Progenitor cell of endocrine pancreas (in vitro differentiated cells): ENCODE measurements around the gene CADM1. TPM values are rescaled to one million over a fixed set of nuclear protein-coding genes. Genes with fewer than 3 reads are reported as not detected.

Experiments
- DNase-seq: peaks from one replicate; pipeline ENCODE4 v3.0.0; 2021; ENCODE audit warnings: low spot score; ENCODE audit not compliant: unreplicated experiment
- H3K27ac Mint-ChIP-seq: 2 replicates; pipeline ENCODE4 v1.8.0; 2021; ENCODE audit warnings: mild to moderate bottlenecking, moderate library complexity, mixed read lengths
- H3K27me3 Mint-ChIP-seq: 2 replicates; pipeline ENCODE4 v1.8.0; 2021; ENCODE audit warnings: mixed read lengths
- H3K36me3 Mint-ChIP-seq: 2 replicates; pipeline ENCODE4 v1.8.0; 2022; ENCODE audit warnings: mixed read lengths; ENCODE audit not compliant: insufficient read depth
- H3K4me1 Mint-ChIP-seq: 2 replicates; pipeline ENCODE4 v1.8.0; 2021; ENCODE audit warnings: low read depth, mixed read lengths
- H3K4me3 Mint-ChIP-seq: 2 replicates; pipeline ENCODE4 v1.8.0; 2021; ENCODE audit warnings: low read depth, mild to moderate bottlenecking, moderate library complexity, mixed read lengths
- H3K9me3 Mint-ChIP-seq: 2 replicates; pipeline ENCODE4 v1.8.0; 2021; ENCODE audit warnings: low read depth, mixed read lengths
- total RNA-seq: library from RNA; stranded (reverse); gene quantifications from 2 replicates; pipeline ENCODE4 v1.2.1, GENCODE V29; 2021
- TF ChIP-seq, protein P1 (sequence below): fragments of 200-600 bp; sonication (generic); IDR thresholded peaks from one replicate; pipeline ENCODE4 v1.5.0; 2021; ENCODE audit warnings: antibody characterized with exemption, mild to moderate bottlenecking; ENCODE audit not compliant: unreplicated experiment

CADM1 gene
- total RNA-seq, 1 donor from 2014 or later: 147 TPM

DNA sequence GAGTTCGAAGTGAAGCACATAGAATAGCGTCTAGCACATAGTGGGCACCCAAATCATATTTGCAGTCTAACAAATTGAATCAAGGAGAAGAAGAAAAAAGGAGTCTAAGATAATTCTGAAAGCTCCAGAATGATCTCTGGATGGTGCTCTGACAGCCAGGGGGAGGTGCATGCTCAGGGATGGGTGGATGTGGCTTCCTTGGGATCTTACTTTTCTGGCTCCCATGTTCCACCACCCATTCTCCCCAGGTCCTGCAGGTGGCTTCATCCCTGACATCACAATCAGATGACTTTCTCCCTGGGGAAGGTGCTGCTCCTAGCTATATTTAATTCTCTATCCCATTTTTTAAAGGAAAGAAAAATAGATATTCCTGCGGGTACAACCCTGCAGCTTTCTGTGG lies 381.9 kb downstream of the CADM1 start:
- H3K27me3 Mint-ChIP-seq: peaks cover 19% of the 10 kb centered on the region
- H3K9me3 Mint-ChIP-seq: peaks cover 6% of the 10 kb centered on the region
- no peak for DNase-seq
- TF ChIP-seq, protein P1, sequence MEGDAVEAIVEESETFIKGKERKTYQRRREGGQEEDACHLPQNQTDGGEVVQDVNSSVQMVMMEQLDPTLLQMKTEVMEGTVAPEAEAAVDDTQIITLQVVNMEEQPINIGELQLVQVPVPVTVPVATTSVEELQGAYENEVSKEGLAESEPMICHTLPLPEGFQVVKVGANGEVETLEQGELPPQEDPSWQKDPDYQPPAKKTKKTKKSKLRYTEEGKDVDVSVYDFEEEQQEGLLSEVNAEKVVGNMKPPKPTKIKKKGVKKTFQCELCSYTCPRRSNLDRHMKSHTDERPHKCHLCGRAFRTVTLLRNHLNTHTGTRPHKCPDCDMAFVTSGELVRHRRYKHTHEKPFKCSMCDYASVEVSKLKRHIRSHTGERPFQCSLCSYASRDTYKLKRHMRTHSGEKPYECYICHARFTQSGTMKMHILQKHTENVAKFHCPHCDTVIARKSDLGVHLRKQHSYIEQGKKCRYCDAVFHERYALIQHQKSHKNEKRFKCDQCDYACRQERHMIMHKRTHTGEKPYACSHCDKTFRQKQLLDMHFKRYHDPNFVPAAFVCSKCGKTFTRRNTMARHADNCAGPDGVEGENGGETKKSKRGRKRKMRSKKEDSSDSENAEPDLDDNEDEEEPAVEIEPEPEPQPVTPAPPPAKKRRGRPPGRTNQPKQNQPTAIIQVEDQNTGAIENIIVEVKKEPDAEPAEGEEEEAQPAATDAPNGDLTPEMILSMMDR: no peak
- H3K36me3 Mint-ChIP-seq: peaks cover 3% of the 10 kb centered on the region
- peaks cover 4% of the 10 kb centered on the region for H3K4me1 Mint-ChIP-seq
- H3K27ac Mint-ChIP-seq: no peak overlapping the region
- H3K4me3 Mint-ChIP-seq: no peak overlapping the region
